Ovary (tissue), 3 donors: ENCODE results near the gene POGLUT2.

ENCODE experiments used
- EP300 ChIP-seq: sonication (generic); formaldehyde crosslinking; IDR thresholded peaks from one replicate; pipeline ENCODE4 v1.6.1; 2017; ENCODE audit warnings: antibody characterized with exemption
- POLR2A ChIP-seq: fragments of 450-650 bp; IDR thresholded peaks from one replicate; pipeline ENCODE4 v1.6.1; 2017; ENCODE audit warnings: antibody characterized with exemption, mild to moderate bottlenecking, moderate library complexity
- TF ChIP-seq, protein P1 (sequence below), 3 donors: fragments of 450-650 bp in 2 of 3; fragments of 200-600 bp in 1 of 3; IDR thresholded peaks; one replicate each; pipeline versions ENCODE4 v1.5.1 to v1.8.0; 2016 to 2022; ENCODE audit warnings: antibody characterized with exemption in 3 of 3, mild to moderate bottlenecking in 1 of 3
- donor health status: DM: no; HTN: no; CAD: no.

DNA sequence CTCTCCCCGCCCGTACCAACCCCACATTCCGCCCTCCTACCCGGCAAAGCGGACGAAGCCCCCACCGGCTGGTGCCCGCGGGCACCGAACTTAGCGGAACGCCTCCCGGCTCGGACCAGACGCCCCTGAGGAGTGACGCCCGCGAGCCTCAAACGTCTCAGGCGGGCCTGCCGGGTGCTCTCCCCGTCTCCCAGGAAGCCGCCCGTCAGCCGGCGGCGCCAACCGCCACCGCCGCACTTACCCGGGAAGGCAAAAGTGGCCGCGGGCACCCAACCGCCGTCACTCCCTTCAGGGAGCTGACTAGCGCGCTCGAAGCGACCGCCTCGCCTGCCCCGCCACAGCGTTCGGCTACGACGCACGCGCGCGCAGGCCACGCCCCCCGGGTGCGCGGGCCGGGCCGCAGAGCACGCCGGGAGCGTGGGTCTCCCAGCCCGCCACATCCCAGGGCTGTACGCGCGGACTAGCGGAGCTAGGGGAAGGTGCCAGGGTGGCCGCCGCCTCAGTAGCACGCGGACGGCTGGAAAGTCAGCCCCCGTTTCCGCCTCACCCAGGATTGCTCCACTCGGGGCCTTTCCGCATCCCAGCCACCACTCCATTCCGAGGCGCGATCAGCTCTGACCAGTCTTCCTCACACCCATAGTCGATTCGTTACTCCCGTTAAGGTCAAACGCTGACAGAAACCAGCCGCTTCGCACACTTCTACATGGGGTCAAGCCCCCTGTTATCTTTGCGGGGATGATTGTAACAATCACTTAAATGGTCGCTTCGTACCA, 25.1 kb downstream of the POGLUT2 start, which contains the start of gene TEX30:
- TF ChIP-seq, protein P1, sequence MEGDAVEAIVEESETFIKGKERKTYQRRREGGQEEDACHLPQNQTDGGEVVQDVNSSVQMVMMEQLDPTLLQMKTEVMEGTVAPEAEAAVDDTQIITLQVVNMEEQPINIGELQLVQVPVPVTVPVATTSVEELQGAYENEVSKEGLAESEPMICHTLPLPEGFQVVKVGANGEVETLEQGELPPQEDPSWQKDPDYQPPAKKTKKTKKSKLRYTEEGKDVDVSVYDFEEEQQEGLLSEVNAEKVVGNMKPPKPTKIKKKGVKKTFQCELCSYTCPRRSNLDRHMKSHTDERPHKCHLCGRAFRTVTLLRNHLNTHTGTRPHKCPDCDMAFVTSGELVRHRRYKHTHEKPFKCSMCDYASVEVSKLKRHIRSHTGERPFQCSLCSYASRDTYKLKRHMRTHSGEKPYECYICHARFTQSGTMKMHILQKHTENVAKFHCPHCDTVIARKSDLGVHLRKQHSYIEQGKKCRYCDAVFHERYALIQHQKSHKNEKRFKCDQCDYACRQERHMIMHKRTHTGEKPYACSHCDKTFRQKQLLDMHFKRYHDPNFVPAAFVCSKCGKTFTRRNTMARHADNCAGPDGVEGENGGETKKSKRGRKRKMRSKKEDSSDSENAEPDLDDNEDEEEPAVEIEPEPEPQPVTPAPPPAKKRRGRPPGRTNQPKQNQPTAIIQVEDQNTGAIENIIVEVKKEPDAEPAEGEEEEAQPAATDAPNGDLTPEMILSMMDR (IDR thresholded peaks at IDR 0.05), result peak in 1 of 3 donors; percentile 14
- TF ChIP-seq POLR2A (no peak), EP300 (no peak)
